ENCODE results near the gene PCDHGA1.

DNA sequence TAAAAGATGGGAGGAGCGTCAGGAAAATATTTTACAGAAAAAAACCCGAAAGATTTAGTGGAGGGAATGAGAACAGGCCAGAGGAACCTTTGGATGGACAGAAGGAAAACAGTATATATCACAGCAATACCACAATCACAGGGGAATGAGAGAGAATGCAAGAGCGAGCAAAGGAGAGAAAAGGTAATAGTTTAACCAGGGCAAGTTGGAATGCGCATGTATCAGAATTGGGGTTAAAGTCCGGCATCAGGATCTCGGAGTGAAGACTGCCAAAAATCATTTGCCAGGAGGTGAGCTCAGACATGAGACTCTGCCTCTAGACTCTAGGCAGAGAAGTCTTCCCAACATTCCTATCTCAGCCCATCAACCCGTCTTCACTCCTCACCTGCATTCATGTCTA lies 195.3 kb downstream of the PCDHGA1 start:
- TF ChIP-seq, protein P1, sequence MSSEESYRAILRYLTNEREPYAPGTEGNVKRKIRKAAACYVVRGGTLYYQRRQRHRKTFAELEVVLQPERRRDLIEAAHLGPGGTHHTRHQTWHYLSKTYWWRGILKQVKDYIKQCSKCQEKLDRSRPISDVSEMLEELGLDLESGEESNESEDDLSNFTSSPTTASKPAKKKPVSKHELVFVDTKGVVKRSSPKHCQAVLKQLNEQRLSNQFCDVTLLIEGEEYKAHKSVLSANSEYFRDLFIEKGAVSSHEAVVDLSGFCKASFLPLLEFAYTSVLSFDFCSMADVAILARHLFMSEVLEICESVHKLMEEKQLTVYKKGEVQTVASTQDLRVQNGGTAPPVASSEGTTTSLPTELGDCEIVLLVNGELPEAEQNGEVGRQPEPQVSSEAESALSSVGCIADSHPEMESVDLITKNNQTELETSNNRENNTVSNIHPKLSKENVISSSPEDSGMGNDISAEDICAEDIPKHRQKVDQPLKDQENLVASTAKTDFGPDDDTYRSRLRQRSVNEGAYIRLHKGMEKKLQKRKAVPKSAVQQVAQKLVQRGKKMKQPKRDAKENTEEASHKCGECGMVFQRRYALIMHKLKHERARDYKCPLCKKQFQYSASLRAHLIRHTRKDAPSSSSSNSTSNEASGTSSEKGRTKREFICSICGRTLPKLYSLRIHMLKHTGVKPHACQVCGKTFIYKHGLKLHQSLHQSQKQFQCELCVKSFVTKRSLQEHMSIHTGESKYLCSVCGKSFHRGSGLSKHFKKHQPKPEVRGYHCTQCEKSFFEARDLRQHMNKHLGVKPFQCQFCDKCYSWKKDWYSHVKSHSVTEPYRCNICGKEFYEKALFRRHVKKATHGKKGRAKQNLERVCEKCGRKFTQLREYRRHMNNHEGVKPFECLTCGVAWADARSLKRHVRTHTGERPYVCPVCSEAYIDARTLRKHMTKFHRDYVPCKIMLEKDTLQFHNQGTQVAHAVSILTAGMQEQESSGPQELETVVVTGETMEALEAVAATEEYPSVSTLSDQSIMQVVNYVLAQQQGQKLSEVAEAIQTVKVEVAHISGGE (tag by site-specific recombination; conservative IDR thresholded peaks at IDR 0.05; ENCODE audit: low read depth): no peak
- TF ChIP-seq ZNF24 (tag by site-specific recombination; IDR thresholded peaks at IDR 0.05) (no peak), ZBTB8A (tag by site-specific recombination; IDR thresholded peaks at IDR 0.05) (no peak), ZNF302 (tag by site-specific recombination; IDR thresholded peaks at IDR 0.05; ENCODE audit: low read depth) (no peak), ZNF239 (tag by site-specific recombination; IDR thresholded peaks at IDR 0.05) (no peak), ZEB2 (tag by site-specific recombination; IDR thresholded peaks at IDR 0.05) (no peak), ZNF274 (IDR thresholded peaks at IDR 0.05; ENCODE audit: low read length) (no peak), ZNF274 (tag by site-specific recombination; IDR thresholded peaks at IDR 0.05; ENCODE audit: borderline replicate concordance) (no peak), ZNF23 (tag by site-specific recombination; IDR thresholded peaks at IDR 0.05; ENCODE audit: borderline replicate concordance) (no peak)
- TF ChIP-seq, protein P2, sequence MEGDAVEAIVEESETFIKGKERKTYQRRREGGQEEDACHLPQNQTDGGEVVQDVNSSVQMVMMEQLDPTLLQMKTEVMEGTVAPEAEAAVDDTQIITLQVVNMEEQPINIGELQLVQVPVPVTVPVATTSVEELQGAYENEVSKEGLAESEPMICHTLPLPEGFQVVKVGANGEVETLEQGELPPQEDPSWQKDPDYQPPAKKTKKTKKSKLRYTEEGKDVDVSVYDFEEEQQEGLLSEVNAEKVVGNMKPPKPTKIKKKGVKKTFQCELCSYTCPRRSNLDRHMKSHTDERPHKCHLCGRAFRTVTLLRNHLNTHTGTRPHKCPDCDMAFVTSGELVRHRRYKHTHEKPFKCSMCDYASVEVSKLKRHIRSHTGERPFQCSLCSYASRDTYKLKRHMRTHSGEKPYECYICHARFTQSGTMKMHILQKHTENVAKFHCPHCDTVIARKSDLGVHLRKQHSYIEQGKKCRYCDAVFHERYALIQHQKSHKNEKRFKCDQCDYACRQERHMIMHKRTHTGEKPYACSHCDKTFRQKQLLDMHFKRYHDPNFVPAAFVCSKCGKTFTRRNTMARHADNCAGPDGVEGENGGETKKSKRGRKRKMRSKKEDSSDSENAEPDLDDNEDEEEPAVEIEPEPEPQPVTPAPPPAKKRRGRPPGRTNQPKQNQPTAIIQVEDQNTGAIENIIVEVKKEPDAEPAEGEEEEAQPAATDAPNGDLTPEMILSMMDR (tag by site-specific recombination; IDR thresholded peaks at IDR 0.05): no peak
- TF ChIP-seq, protein P3, sequence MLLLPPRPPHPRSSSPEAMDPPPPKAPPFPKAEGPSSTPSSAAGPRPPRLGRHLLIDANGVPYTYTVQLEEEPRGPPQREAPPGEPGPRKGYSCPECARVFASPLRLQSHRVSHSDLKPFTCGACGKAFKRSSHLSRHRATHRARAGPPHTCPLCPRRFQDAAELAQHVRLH (tag by site-specific recombination; IDR thresholded peaks at IDR 0.05): no peak
- TF ChIP-seq, protein P4, sequence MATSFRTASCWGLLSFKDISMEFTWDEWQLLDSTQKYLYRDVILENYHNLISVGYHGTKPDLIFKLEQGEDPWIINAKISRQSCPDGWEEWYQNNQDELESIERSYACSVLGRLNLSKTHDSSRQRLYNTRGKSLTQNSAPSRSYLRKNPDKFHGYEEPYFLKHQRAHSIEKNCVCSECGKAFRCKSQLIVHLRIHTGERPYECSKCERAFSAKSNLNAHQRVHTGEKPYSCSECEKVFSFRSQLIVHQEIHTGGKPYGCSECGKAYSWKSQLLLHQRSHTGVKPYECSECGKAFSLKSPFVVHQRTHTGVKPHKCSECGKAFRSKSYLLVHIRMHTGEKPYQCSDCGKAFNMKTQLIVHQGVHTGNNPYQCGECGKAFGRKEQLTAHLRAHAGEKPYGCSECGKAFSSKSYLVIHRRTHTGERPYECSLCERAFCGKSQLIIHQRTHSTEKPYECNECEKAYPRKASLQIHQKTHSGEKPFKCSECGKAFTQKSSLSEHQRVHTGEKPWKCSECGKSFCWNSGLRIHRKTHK (tag by site-specific recombination; IDR thresholded peaks at IDR 0.05): no peak
